Amniotic stem cell (primary cell): Measurements from ENCODE around the gene ROMO1.

ENCODE experiments used
- DNase-seq: peaks from one replicate; lab custom pipeline; 2025; lab: John Stamatoyannopoulos, UW

The ROMO1 gene

DNA sequence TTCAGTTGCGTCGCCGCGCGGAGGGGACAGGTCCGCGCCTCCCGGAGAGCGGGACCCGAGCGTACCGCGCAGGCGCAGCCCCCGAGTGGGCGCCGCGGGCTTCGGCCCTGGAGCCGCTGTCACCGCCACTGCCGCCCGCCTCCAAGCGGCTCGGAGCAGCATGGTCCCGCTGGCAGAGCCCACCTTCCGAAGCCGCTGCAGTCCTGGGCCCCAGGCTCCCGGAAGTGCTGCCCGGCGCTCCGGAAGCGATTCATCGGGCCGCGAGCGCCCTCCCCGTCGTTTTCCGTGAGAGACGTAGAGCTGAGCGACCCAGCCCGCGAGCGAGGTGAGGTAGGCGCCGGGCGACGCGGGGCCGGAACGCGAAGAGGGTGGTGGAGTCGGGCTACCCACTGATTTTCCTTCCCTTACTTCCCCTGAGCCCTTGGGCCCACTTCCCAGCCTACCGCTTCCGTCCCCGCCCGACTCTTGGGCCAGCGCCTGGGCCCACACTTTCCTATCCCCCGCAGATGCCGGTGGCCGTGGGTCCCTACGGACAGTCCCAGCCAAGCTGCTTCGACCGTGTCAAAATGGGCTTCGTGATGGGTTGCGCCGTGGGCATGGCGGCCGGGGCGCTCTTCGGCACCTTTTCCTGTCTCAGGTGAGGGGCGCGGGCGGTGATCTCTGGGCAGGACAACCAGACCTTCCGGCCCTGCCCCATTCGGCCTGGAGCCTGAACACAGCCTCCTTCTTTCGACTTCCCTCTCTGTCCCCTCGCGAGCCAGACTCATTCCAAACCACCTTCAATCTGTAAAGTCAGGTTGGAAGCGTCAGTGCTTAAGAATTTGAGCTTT lies at the start of gene ROMO1, which contains the start of gene NFS1:
ROMO1 (plus strand) TSS at position 279 of the 830 bp plus-strand sequence; CDS start at position 507, 228 bp downstream.
NFS1 (minus strand) TSS at position 226 of the 830 bp plus-strand sequence; CDS start at position 162, 64 bp downstream.
- DNase-seq = peak; percentile 71

DNA sequence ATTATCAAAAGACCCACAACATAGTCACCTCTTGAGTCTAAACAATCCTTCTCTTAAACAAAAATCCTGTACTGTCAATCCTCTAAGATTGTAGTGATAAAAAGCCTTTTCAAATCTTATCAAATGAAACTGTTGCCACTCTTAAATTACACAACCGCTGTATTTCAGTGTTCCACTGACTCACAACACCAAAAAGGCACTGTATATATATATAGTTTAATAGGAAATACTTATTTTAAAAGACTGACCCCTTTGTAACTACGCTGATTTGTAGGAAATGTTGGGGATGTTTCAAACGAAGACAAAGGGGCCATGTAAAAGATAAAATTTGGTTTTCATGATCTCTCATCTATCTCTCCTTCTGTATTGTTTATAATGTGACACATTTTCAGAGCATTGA lies 48.6 kb upstream of the ROMO1 start:
- DNase-seq = no peak

DNA sequence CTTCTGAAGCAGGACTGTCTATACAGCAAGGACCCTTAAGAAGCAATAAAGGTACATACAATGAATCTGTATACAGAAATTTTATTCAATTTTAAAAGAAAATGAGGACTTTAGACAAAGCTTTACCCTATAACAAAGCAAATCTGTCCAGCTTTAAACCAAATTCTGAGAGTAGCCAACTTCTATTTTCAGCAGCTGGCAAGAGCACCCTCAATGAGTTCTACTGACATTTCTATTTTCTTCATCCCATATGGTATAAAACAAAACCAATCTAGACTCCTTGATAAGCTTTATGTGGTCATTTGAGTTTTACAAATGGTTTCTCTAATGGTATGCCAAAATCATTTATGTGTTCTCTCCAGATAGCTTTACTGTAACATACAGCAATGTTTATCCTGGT lies 47.2 kb upstream of the ROMO1 start:
- DNase-seq = no peak

DNA sequence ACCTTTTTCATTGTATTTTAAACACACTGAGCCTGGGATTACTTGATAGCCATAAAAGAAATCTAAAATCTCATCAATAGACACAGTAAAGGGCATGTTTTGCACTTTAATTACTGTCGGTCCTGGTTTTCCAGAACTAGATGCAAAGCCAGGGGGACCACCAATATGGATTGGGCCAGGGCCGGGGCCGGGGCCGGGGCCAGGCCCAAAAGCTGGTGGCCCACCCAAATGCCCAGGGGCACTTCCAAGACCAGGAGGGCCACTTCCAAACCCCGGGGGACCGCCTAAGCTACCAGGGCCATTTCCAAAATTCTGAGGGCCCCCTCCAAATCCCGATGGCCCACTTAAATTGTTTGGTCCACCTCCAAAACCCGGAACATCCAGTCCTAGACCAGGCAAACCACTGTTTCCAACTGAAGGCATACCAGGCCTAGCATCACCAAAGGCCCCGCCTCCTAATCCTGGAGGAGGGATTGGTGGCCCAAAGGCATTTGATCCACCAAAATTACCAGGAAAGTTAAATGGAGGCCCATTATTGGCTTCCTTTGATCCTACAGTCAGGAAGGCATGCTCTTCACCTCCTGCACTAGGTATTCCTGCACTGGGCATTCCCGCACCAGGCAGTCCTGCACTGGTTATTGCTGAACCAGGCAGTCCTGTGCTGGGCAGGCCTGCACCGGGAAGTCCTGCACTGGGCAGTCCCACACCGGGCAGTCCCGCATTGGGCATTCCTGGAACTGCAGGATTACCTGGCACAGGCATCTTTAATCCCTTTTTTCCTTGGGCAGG lies 46.4 kb upstream of the ROMO1 start:
- DNase-seq = no peak

DNA sequence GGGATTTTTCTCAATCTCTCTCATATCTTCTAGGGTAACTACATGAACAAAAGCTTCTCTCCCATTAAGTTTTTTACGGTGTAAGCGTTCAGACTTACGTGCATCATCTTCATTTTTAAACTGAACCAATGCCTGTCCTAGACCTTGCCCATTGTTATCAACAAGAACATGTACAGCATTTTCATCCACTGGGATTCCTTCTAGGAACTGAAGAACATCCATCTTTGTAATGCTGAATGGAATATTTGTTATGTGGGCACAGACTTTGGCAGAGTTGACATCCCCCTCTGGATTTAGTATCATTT lies 45.8 kb upstream of the ROMO1 start:
- no peak for DNase-seq

DNA sequence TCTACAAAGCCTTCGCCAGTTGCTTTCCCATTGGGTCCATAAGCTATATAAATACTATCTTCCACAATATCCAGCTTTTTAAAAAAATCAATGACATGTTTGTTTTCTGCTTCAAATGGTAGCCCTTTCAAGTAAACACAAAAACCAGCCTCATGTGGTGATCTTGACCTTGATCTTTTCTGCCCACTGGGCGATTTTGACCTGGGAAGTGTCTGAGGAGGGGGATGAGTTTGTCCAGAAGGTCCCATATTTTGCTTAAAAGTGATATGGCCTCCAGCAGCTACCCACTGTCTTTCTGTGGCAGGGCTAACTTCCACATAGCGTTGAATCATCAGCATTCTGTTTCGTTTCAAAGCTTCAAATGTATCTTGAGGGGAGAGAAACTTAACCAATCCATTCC lies 45.3 kb upstream of the ROMO1 start:
- DNase-seq = no peak

DNA sequence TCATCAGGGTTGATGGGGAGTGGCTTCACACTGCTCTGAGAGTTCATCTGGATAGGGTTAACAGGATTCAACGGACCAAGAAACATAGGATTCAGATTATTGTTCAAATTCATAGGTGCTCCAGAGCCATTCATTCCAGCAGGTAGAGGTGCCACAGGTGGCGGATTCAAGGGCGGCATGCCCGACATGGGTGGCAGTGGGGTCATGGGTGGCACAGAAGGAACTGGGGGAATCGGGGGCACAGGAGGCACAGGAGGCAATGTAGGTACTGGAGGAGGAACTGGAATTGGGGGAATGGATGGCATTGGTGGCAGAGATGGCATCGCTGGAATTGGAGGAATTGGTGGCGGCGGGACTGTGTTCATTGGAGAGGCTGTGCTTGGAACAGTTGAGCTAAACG lies 44.8 kb upstream of the ROMO1 start:
- DNase-seq = no peak

DNA sequence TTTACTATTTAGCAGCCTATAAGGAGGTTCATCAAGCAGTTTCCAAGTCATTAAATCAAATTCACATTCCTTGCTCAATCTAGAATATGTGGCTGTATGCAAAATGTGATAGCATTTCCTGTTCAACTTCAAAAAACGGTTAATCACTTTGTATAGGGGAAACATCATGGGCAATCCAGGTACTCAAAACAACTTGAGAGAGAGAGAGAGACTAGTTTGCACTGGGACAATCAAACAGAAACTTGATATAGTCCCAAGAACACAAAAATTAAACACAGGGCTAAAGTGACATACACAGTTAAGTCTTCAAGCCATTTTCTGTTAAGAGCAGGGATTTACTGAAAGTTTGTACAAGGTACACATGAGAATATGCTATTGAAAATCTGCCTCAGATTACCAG lies 41.9 kb upstream of the ROMO1 start:
- no peak for DNase-seq

DNA sequence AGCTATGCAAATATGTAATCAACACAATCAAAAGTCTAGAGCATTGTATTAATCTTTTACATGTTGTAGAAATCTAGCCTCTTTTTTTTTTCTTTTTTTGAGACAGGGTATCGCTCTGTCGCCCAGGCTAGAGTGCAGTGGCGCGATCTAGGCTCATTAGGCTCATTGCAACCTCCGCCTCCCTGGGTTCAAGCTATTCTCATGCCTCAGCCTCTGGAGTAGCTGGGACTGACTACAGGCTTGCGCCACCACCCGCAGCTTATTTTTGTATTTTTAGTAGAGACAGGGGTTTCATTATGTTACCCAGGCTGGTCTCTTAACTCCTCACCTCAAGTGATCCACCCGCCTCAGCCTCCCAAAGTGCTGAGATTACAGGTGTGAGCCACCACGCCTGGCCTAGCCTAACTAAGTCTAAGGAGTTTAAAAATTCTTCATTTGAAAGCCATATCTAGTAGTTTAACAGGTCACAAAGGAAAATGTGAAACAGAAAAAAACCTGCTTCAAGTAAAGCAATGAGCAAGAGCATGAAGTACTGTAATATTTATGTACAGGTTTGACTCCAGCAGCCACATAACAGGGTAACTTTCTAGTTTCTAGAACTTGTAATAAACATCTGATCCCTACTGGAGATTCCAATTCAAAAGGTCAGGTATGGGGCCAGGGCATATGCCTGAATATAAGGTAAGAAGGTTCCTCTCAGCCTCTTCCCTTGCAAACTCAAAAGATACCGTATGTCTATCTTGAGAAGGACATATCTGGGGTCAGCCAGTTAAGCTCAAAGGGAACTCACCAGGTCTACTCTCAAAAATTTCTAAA lies 38.9 kb upstream of the ROMO1 start:
- DNase-seq = no peak

DNA sequence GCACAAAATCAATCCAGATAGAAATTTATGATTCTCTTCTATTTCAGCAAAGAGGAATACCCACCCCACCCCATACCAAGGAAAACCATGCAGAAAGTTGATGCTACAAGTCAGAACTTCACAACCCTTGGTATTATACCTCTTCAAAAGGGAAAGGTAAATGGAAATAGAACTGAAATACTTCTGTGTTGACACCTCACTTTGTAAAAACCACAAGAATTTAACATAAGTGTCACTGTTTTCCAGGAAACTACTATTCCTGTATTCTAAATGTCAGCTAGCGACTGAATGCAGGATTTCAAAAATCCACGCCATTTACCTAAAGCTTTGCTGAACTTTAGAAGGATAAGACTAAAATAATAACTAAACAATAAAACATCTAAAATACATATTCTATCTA lies 38.2 kb upstream of the ROMO1 start:
- DNase-seq = no peak

DNA sequence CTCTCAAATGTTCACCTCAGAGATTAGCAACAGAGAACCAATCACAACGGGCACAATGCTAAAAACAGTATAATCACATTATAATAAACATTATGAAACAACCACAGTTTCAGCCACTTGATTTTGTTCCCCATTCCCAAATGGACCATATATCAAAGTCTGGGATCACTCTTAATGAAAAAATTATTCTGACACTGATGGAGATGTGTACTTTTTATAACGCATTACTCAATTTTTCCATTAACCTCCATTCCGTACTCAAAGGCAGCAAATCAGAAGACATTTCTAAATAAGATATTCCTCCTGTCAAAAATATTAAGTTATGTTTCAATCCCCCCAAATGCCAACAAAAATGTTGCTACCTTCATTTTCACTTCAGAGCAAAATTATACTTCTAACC lies 37.3 kb upstream of the ROMO1 start:
- DNase-seq = no peak

DNA sequence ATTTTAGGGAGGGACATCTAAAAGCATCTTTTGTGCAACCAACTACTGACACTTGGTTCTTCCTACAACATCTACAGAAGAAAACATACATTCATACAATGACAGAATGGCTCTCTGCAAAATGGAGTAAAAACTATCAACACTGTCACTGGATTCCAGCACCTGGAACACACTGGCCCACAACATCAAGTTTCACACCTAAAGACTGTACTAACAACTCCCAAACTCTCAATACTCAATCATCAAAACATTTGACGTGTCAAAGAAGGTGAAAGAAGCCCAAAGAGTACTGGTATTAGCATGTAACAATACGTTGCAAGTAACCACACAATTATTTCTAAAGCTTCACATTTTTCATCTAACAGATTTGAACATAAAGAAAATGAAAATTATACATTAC lies 36.7 kb upstream of the ROMO1 start:
- DNase-seq = no peak

DNA sequence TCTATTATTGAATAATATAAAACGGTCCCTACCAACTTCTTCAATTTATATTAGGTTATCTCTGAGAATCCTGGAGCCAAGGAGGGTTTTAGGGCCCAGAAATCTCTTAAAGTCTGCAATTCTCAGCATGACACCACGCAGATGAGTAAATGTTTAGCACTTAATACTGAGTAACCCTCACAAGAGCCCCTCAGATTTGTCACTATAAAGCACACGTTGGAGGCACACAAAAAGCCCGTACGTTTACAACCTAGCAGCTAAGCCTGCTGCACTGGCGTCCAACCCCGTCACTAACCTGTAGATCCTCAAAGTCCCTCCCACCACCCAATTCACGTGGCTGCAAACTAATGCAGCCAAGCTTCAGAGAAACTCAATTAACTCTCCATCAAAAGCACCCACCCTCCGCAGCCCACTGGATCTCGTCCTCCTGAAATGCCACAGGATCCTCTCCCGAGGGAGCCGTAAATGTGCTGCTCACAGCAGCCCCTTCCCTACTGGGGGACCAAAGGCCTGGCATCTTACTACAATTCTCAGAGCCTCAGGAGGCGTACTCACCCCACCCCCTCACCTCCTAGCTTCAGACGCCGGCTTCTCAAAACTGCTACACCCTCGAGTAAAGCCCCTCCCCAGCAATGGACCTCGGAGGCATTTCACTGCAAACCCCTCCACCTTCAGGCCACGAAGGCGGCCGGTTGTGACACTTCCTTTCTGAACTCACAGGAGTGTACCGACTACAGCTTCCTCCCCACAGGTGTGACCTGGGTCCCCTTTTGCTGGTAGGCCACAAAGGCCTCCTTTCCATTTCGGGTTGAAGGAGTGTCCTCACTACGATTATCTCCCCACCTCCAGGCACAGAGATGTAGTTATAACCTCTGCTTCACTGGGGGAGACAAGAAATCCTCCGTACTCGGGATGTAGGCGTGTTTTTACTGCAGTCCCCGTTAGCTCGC lies 35.4 kb upstream of the ROMO1 start:
- DNase-seq = peak; percentile 8

DNA sequence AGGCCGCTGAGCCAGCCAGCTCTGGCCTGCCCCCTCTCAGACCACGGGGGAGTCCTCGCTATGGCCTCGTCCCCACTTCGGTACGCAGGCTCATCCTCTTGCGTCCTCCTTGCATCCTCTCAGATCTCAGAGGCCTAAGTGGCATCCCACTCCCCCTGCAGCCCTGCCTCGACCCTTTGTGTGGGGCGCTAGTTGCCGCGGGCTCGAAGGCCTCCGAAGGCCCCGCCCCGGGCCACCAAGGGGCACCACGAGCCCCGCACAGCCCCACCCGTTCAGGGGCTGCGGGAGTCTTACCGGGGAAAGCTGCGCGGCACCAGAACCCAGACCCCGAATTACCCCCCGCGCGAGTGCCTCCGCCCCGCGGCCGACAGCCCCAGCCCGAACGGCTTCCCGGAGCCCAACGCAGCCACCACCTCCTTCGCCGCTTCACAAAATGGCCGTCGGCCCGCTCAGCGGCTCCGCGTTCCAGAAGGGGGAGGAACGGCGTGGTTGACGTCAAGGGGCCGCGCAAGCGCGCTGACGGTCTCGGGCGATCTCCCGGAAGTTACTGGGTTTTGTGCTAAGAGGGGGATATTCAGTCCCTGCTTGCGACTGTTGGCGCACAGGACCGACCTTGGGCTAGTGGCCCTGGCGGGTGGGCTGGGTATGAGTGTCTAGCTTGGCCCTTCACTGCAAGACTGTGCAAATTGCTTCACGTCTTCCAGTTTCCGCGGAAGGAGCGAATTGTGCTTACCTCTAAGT lies 34.6 kb upstream of the ROMO1 start, which contains the start of the genes CPNE1 and RBM12:
CPNE1 (minus strand) TSS at position 435 of the 741 bp plus-strand sequence. CDS start 31,977 bp downstream, outside the sequence.
RBM12 (minus strand) TSS at position 435 of the 741 bp plus-strand sequence. CDS start 9,578 bp downstream, outside the sequence.
- peak; percentile 80 for DNase-seq

DNA sequence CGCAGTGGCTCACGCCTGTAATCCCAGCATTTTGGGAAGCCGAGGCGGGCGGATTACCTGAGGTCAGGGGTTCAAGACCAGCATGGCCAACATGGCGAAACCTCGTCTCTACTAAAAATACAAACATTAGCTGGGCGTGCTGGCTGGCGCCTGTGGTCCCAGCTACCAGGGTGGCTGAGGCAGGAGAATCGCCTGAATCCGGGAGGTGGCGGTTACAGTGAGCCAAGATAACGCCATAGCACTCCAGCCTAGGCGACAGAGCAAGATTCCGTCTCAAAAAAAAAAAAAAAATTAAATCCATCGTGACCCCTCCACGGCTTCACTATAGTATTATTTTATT lies 33.3 kb upstream of the ROMO1 start:
- no peak for DNase-seq

DNA sequence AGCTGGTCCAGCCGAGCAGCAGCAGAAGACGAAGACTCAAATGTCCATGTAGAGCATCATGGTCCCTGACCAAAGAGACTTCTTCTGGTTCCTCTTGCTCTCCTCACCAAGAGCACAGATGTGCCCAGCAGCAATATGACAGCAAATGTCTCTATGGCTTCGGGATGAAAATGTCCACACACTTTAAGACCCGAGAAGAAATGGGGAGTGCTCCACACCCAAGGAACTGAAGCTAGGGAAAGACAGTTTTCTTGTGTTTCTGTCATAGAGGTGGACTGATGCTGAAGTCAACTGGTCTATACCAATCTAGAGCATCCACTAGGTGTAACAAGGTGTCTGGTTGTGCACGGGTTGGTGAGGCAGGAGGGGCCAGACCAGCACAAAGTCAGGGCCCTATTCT lies 30.0 kb upstream of the ROMO1 start:
- no peak for DNase-seq

DNA sequence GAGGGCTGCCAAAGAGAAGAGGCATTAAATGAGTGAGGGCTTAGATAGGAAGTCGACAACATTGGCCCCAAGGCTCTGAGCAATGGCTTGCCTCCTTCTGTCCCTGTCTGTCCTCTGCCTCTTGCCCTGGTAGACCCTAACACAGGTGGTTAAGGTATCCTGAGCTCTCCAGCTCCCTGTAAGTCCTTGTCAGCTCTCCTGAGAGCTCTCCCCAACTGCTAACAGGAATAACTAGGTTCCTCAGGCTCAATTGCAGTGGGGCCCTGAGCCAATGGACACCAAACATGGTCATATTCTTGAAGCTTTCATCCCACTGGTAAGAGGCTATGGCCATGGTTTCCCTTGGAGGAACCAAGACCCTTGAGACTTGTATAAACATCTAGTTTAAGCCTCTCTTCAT lies 29.5 kb upstream of the ROMO1 start:
- DNase-seq = no peak

DNA sequence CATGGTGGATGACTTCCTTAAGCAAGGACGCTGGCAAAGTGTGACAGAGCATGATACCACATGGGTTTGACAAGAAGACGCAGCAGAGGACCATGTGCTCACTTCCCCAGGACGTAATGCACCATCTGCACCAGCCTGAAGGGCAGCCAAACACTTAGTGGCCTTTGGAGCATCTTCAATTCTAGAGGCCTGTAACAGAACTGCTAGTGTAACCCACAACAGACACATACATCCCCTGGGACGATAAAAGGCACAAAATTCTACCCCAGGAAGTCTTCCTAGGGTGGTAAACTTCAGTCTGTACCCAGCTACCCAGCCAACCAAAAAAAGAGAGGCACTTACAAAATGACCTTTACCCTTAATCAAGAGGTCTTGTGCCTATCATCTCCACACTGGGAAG lies 25.3 kb upstream of the ROMO1 start:
- no peak for DNase-seq

DNA sequence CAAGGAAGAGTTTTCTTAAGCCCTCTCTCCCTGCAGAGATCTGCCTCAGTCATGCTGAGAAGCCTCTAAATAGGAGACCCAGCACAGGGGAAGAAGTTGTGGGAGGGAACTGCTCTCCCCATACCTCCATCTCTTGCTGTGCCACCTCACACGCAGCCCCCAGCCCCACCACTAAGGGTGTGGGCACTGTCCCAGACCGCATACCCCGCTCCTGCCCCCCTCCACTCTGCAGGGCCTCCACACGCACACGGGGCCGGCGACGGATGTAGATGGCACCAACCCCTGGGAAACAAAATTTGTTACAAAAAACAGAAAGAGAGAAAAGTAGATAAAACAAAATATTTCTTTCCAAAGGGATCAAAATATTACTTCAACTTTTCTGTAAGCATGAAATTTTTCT lies 24.3 kb upstream of the ROMO1 start:
- no peak for DNase-seq

DNA sequence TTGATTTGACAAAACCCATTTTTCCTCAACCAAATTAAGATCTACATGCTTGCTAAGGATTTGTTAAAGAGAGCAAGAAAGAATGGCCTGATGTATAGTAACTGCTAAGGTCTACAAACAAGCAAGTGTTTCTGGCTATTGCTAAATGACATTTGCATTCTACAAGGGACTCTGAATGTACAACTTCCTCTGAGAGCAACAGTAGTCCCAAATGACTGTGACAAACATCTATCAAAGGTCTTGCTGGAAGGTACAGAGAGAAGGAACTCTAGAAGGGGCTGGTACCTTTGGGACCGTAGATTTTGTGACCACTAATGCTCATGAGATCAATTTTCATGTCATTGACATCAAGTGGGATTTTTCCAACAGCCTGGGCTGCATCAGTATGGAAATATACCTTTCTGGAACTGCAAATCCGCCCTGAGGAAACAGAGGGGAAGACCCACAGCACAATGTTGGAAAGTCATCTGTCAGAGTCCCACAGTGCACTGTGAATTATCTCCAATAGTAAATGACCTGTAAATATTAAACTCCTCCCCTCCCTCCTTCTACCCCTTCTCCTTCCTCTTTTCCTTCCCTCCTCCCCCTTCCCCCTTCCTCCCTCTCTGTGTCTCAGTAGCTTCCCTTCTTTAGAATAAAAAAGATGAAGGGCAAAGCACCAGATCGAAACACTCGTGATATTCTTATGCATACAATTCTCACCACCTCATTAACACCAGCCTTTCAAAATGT lies 18.6 kb upstream of the ROMO1 start:
- no peak for DNase-seq
